SK-N-SH (cell line): ENCODE data around the gene RBP5.

ENCODE experiments used
- CHD2 ChIP-seq: fragments of 150-350 bp; IDR thresholded peaks from 2 replicates; pipeline ENCODE4 v1.6.1; 2018; ENCODE audit warnings: low read length; ENCODE audit not compliant: partially characterized antibody
- EP300 ChIP-seq, 2 experiments: IDR thresholded peaks; 2 replicates each; pipeline versions ENCODE4 v1.4.0 to v1.6.1; 2012; ENCODE audit warnings: borderline replicate concordance in 1 of 2, low read depth in 1 of 2, low read length in 1 of 2
- EZH2phosphoT487 ChIP-seq: fragments of 200-600 bp; sonication (generic); IDR thresholded peaks from 2 replicates; pipeline ENCODE4 v1.6.1; 2017; ENCODE audit warnings: low read depth, mixed run types, mild to moderate bottlenecking, antibody characterized with exemption, moderate library complexity, borderline replicate concordance
- FOXJ3 ChIP-seq: sonication (generic); formaldehyde crosslinking; IDR thresholded peaks from 2 replicates; pipeline ENCODE4 v1.5.1; 2020; ENCODE audit warnings: mild to moderate bottlenecking, missing genetic modification reagents
- FOXM1 ChIP-seq: IDR thresholded peaks from 2 replicates; pipeline ENCODE4 v1.4.0; 2012; ENCODE audit warnings: low read depth, mild to moderate bottlenecking
- GATA2 ChIP-seq: sonication (generic); formaldehyde crosslinking; IDR thresholded peaks from 2 replicates; pipeline ENCODE4 v1.5.0; 2020; ENCODE audit warnings: mild to moderate bottlenecking, missing genetic modification reagents
- MXI1 ChIP-seq: IDR thresholded peaks from 2 replicates; pipeline ENCODE4 v1.6.1; 2012; ENCODE audit warnings: mild to moderate bottlenecking, low read depth, low read length, improper control_type of control experiment
- NRF1 ChIP-seq: IDR thresholded peaks from 2 replicates; pipeline ENCODE4 v1.6.1; 2012; ENCODE audit warnings: low read depth, mild to moderate bottlenecking, low read length
- POLR2AphosphoS5 ChIP-seq: IDR thresholded peaks from 2 replicates; pipeline ENCODE4 v1.6.1; 2012; ENCODE audit warnings: low read depth, low read length
- RCOR1 ChIP-seq: fragments of 150-350 bp; IDR thresholded peaks from 2 replicates; pipeline ENCODE4 v1.6.1; 2017; ENCODE audit warnings: antibody characterized with exemption, low read length
- RFX5 ChIP-seq: IDR thresholded peaks from 2 replicates; pipeline ENCODE4 v1.6.1; 2012; ENCODE audit warnings: mild to moderate bottlenecking, improper control_type of control experiment, low read length
- SIN3A ChIP-seq: IDR thresholded peaks from 2 replicates; pipeline ENCODE4 v1.6.1; 2012; ENCODE audit warnings: low read depth, mild to moderate bottlenecking, low read length, moderate library complexity, borderline replicate concordance
- SMC3 ChIP-seq: IDR thresholded peaks from 2 replicates; pipeline ENCODE4 v1.6.1; 2012; ENCODE audit warnings: low read depth, low read length, improper control_type of control experiment
- TF ChIP-seq, protein P1 (sequence below): fragments of 200-600 bp; sonication (generic); IDR thresholded peaks from 2 replicates; pipeline ENCODE4 v1.6.1; 2017; ENCODE audit warnings: antibody characterized with exemption, mild to moderate bottlenecking, moderate library complexity

DNA sequence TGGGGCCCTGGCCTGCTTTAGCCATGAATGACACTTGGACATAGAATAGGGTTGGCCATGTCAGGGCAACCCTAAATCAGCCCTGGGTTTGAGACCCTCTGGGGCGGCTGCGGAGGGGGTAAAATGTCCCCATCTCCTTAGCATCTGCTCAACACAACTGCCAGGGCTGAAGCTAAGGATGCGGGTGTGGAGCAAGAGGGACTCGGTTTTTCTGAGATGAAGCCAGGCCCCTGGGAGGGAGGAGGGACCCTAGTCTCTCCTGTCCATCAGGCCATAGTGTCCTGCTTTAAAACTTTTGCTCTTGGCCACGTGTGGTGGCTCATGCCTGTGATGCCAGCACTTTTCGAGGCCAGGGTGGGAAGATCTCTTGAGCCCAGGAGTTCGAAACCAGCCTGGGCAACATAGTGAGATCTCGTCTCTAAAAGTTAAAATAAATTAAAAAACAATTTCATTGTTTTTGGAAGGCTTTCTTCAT, 35.7 kb downstream of the RBP5 start:
- TF ChIP-seq RCOR1 (no peak), GATA2 (CRISPR knock-in tag) (no peak), CHD2 (no peak), SMC3 (no peak), RFX5 (no peak), SIN3A (no peak), FOXJ3 (CRISPR knock-in tag) (no peak), MXI1 (no peak), EZH2phosphoT487 (no peak), EP300 (IDR thresholded peaks at IDR 0.05; ENCODE audit: borderline replicate concordance in 1 of 2, low read depth in 1 of 2, low read length in 1 of 2) (no peak), FOXM1 (no peak), NRF1 (no peak), POLR2AphosphoS5 (no peak)
- TF ChIP-seq, protein P1, sequence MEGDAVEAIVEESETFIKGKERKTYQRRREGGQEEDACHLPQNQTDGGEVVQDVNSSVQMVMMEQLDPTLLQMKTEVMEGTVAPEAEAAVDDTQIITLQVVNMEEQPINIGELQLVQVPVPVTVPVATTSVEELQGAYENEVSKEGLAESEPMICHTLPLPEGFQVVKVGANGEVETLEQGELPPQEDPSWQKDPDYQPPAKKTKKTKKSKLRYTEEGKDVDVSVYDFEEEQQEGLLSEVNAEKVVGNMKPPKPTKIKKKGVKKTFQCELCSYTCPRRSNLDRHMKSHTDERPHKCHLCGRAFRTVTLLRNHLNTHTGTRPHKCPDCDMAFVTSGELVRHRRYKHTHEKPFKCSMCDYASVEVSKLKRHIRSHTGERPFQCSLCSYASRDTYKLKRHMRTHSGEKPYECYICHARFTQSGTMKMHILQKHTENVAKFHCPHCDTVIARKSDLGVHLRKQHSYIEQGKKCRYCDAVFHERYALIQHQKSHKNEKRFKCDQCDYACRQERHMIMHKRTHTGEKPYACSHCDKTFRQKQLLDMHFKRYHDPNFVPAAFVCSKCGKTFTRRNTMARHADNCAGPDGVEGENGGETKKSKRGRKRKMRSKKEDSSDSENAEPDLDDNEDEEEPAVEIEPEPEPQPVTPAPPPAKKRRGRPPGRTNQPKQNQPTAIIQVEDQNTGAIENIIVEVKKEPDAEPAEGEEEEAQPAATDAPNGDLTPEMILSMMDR, result no peak
